NCI-H1930 (cell line): ENCODE results near the gene XPNPEP2.

Experiments
- DNase-seq, 2 experiments: peaks; one replicate each; lab custom pipeline; 2025; lab: John Stamatoyannopoulos, UW

Gene XPNPEP2

DNA sequence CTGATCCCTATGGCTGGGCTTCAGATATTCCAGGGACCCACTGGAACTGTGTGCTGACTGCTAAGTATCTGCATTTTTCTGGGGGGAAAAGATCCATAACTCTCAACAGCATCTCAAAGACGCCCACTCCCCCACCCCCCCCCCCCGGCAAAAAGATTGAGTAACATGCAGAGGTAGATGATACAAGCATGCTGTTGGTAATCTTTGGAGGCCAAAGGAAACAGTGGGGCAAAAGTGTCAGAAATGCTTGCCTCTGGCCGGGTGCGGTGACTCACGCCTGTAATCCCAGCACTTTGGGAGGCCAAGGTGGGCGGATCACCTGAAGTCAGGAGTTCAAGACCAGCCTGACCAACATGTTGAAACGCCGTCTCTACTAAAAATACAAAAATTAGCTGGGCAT, 12.2 kb downstream of the XPNPEP2 start:
- DNase-seq = no peak

DNA sequence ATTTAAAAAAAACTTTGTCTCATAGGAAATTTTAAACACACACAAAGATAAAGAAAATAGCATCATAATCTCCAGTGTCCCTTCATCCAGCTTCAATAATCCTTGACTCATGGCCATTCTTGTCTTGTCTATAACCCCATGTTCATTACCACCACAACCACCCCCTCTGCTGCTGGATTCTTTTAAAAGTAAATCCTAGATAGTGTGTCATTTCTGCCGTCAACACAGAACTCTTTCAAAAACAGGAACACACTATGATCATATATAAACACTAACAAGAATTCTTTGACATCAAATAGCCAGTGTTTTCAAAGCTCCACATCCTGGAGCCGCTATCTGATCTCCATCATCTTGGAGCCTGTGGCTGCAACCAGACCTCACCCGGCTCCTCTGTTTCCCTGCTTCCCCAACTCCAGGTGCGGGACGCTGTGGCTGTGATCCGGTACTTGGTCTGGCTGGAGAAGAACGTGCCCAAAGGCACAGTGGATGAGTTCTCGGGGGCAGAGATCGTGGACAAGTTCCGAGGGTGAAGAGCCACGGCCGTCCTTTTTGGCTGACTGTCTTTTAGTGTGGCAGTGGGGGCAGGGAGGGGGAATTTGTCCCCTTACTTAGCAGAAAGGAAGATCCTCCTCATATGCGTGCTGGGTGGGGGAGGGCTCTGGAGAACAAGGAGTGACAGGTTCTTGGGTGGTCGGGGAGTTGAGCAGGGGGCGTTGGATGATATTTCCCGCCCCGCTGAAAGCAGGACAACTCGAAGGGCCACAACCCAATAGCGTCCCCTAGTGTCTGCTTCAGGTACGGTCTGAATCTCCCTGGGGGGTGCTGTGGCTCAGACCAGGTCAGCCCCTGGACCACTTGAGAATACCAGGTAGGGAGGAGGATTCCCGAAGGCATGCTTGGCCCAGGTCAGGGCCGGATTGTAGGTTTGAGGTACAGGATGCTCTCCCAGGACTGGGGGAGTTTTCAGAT, 15.6 kb downstream of the XPNPEP2 start:
- DNase-seq = no peak

DNA sequence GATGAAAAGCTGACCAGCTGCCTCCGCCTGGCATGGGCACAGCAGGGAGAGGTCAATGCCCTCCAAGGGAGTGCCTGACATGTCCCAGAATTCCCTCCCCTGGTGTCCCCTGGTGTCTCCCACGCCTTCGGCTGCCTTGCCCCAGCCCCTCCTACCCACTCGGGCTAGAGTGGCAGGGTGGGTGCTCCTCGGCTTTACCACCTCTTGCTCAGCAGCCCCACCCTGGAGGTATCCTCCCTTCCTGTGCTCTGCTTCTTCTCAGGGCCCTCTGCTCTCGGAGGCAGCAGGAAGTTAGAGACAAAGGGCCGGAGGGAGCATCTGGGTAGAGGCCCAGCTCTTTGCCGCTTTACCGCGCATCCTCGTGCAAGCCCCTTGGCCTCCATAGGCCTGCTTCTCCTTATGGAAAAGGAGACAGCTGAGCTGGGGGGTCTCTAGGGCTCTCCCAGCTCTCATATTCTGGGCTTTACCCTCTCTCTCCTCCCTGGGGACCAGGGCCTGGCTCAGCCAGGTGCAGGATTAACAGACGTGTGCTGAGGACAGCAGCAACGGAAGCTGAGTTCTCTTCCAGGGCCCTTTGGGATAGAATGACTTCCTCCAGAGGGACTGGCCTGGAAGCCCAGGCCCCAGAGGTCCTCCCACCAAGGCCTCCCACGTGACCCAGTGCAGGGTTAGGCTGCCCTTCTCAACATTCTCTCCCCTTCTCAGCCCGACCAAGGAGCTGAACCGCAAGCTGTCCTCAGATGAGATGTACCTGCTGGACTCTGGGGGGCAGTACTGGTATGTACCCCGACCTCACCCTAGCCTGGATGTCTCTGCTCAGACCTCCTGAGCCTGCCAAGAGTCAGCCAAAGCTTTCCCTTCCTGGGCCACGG, 17.2 kb downstream of the XPNPEP2 start:
- no peak for DNase-seq

DNA sequence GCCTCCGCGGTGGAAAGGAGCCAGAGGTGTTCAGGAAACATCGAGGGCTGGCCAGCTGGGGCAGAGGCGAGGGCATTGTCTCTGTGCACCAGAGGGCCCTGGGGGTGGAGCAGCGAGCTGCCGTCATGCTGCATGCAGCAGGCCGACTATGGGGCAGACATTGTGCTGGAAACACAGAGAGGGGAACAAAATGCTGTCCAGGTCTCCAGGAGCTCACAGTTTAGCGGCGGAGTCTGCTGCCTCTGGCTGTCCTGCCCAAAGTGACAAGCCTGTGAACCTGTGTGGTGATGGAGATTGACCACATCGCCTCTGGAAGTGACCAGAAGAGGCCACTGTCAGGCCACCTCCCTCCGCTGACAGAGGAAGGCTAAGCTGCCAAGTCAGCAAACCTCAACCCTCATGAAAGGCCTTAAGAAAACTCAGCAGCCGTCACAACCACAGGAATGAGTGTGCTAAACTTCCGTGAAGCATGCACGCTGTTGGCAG, 20.8 kb downstream of the XPNPEP2 start:
- DNase-seq = no peak

DNA sequence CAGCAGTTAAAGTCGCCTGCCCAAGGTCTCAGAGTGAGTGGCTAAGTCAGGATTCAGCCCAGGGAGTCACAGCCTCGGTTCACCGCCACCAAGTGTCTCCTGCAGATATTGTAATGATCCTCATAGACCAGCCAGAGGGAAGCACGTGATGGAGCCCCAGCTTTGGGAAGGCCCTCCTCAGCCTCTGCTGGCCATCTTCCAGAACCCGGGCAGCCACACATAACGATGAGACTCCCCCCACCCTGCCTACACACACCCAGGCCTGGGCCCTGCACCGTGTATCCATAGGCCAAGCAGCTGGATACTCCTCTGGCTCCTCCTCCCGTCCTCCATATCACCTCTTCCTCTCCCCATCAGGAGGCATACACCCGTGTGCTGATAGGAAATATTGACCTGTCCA, 21.4 kb downstream of the XPNPEP2 start:
- no peak for DNase-seq

DNA sequence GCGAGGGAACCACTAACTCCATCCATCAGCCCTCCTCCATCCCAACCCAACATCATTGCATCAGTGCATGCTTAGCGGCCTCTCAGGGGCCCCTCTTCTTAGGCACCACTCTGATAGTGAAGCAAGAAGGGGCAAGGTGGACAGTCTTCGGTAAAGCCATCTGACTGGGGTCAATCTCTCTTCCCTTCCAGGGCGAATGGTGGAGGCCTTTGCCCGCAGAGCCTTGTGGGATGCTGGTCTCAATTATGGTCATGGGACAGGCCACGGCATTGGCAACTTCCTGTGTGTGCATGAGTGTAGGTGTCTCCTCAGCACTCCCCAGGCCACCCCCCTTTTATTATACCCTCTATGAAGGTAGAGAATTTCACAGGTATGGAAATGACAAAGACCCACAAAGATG, 22.2 kb downstream of the XPNPEP2 start:
- DNase-seq = no peak

DNA sequence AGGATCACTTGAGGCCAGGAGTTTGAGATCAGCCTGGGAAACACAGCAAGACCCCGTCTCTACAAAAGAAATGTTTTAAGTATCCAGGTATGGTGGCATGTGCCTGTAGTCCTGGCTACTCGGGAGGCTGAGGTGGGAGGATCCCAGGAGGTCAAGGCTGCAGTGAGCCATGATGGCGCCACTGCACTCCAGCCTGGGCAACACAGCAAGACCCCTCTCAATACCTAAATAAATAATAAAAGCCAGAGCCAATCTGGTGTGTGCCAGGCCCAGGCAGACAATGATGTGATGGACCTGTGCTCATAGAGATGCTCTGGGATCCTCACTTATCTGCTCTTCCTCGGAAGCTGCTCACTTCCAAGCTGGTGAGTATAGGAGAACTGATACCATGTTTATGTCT, 22.8 kb downstream of the XPNPEP2 start:
- no peak for DNase-seq

DNA sequence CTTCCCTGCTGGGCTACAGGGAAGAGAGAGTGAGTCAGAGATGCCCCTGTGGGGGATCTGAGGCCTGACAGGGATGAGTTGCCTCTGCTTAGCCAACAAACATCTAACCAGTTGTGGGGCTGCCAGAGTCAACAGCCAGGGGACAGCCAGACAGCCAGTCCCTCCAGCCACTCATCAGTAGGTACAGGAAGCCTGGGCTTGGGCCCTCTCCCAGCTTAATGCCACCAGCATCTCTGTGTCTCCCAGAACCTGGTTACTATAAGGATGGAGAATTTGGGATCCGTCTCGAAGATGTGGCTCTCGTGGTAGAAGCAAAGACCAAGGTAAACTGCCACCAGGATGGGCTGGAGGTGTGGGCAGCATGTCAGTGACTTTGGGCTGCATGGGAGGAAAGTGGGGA, 23.7 kb downstream of the XPNPEP2 start:
- DNase-seq = no peak

DNA sequence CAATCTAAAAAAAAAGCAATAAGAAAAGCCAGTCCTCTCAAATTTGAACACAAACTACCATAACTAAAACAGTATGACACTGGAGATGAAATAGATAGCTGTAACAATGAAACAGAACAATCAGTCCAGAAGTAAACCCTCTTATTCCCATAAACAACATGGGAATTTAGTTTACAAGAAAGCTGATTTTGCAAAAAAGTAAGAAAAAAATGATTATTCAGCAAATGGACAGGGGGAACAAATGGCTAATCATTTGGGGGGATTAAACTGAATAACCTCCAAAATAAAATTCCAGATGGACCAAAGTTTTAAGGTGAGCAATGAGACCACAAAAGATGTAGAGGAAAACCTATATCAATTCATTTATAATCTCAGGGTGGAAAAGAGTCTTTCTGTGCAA, 24.9 kb downstream of the XPNPEP2 start:
- DNase-seq = no peak

DNA sequence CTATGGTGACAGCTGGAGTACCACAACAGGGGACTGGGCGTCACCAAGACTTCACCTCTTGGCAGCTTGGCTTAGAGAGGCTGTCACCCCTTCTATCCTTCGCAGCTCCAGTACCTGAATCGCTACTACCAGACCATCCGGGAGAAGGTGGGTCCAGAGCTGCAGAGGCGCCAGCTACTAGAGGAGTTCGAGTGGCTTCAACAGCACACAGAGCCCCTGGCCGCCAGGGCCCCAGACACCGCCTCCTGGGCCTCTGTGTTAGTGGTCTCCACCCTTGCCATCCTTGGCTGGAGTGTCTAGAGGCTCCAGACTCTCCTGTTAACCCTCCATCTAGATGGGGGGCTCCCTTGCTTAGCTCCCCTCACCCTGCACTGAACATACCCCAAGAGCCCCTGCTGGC, 29.4 kb downstream of the XPNPEP2 start:
- no peak for DNase-seq

DNA sequence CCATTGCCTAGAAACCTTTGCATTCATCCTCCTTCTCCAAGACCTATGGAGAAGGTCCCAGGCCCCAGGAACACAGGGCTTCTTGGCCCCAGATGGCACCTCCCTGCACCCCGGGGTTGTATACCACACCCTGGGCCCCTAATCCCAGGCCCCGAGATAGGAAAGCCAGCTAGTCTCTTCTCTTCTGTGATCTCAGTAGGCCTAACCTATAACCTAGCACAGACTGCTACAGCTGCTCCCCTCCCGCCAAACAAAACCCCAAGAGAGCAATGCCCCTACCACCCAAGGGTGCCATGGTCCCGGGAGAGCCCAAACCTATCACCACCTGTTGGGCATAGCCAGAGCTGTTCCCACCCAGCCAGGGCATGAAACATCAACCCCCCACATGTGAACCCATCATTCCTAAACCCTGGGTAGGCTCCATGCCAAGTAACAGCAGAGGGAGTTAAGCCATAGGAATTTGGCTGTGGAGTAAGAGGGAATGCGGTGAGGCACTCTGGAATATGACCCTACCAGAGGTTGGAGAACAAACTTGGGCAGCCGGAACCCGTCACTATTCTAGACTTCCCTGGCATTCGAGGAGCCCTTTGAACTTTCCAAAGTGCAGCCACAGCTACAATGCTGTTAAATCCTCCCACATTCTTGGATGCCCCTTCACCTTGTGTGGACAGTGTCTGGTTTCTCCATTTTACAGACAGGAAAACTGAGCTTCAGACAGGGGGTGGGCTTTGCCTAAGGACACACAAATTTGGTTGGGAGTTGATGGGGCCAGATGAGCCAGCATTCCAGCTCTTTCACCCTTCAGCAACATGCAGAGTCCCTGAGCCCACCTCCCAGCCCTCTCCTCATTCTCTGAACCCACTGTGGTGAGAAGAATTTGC, 30.0 kb downstream of the XPNPEP2 start:
- DNase-seq = no peak

DNA sequence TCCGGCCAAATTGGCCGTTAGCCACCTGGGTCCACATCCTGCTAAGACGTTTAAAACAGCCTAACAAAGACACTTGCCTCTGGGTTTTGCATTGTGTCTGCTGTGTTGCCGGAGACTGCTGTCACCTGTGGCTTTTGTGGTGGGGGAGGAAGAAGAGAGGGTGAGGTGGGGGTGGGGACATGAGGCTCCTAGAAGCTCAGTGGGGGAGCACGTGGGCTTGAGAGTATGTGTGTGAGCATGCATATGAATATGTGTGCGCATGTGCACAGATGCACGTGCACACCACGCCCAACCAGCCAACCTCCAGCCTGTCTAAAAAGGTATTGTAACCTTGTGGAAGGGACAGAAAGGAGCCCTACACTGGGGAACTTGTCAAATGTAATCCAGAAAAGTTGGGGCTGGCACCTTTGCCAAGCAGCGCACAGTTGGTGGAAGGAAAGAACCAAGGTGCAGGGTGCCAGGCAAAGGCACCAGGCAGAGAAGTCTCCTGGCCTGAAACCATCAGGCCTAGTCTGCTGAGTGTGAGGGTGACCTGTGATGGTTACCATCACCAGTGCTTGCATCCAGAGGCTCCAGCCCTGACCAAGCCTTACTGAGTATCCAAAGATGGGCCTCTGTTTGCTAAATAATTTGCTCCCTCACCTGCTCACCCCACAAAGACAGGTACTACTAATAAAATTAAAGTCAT, 30.8 kb downstream of the XPNPEP2 start:
- no peak for DNase-seq

DNA sequence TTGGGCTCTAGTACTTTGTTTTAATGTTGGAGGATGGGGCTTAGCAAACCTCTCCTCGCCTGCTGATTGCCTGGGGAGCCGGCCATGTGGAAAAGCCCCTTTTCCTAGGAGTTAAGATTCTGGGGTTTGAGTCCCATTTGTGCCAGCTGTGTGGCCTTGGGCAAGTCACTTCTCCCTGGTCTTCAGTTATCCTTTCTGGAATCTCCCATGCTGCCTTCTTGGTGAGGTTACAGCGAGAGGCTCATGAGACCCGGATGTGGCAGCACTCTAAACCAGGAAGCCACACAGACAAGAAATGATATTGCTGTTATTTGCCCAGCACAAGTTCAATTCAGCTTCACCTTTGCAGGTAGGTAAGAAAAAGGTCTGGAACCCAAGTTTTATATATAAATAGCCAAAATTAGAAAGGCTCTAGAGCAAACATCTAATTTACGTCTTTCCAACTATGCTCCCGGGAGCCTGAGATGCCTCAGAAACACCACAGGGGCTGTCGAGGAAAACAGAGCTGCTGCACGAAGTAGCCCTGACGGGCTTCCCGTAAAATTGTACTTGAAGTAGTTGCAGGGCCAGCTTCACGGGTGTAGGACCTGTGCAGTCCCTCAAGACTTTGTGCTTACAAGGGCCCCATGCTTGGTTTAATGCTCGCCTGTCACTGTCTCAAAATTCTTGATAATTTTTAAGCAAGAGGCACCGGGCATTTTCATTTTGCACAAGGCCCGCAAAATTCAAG, 32.7 kb downstream of the XPNPEP2 start:
- no peak for DNase-seq

DNA sequence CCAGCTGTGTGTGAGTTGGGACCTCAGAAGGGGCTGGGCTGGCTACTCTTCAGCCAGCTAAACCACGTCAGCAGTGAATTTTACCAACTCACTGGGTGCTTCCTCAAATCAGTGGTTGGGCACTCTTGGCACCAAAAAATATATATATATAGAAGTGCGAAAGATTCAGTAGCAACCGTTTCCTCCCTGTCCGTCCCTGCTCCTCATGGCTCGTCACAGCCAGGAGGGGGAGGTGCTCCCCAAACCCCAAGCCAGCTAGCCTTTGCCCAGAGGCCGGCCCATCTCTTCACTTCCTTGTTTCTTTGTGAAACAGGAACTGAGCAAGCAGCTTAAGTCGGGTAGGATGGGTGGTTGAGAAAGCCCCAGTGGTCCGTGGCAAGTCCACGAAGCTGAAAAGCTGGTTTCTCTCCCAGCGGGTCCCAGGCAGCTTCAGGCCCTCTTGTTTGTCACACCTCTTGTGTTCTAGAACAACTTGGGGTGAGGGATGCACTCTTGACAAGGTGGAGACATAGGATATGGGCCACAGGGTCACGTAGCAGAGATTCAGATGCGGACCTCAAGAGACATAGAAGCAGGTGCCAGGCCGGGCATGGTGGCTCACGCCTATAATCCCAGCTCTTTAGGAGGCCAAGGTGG, 34.1 kb downstream of the XPNPEP2 start:
- DNase-seq = no peak

DNA sequence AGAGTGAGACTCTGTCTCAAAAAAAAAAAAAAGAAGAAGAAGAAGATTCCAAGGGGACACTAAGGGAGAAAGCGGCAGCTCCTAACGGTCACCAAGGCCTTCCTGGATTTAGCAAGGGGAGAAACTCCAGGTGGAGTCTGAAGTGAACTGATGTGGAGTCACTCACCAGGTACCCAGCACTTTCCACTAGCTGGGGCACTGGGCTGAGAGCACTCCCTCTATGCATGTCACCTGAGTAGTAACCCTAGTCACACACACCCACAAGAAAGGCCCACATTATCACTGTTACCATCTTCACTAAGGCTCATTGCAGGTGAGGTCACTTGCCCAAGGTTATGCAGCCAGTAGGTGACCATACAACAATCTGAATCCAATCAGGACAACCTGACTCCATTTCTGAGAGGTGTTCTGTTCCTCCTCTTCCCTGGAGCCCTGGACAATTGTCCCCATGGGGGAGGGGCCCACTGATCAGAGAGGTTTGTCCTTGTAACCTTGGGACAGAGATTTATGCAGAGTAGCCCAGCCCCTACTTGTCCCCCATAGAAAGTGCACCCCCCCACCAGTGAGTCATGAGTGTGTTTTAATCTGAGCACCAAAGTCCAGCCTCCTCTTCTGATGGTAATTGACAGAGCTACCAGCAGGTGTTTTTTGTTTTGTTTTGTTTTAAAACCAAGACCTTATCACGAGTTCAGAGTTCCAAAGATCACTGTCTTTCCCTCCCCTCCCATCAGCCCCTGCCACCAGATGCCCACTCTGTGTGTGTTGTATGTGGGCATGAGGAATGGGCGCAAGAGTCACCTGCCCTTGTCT, 35.1 kb downstream of the XPNPEP2 start:
- DNase-seq = no peak

DNA sequence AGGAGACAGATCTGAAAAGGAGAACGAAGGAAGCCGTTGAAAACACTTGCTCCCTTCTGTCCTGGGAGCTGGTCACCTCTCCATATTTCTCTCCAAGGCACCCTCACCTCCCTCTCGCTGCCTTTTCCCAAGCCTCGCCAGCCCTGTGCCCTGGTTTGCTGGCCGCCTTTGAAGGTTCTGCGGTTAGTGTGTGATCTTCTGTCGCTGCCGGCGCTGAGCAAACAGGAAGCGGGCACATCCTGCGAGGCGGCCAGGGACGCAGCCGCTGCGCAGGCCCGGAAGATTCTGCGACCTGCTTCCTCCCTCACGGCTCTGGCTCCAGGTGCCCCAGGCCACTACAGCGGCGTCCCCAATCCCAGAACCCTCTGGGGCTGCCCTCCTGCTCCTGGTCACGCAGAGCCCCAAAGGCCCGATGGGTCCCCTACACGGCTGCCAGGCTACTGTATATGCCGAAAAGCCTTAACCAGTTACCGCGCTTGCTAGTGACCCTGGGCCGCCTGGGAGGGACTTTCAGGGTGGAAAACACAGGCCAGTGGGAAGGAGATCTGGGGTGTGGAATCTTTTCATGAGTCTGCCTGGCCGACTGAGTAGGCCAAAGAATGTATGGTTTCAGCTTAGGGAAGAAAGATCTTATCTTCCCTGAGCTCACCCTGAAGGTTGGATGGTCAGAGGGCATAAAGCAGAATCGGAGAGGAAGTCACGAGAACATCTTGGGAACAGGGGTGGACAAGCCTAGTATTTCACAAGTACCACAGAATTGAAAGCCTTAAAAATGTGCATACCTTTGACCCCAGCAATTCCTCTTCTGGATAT, 38.6 kb downstream of the XPNPEP2 start:
- DNase-seq = no peak

DNA sequence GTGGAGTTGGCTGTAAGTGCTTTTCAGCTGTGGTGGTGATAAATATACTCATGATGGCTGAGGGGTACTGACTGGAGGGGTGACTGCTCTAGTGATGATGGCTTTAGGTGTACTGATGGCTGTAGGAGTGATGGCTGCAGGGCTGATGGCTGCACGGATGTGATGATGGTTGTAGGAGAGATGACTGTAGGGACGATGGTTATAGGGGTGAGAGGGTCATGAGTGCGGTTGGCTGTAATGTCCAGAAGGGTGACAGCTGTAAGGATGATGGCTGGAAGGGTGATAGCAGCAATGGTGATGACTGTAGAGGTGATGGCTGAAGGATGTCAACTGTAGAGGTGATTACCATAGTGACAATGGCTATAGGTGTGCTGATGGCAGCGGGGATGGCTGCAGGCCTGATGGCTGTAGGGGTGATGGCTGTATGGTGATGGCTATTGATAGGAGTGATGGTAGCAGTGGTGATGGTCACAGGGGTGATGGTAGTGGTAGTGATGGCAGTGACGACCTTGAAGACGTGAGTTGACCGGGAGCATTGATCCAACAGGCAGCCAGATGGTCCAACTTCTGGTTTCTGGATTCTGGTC, 40.4 kb downstream of the XPNPEP2 start:
- no peak for DNase-seq

DNA sequence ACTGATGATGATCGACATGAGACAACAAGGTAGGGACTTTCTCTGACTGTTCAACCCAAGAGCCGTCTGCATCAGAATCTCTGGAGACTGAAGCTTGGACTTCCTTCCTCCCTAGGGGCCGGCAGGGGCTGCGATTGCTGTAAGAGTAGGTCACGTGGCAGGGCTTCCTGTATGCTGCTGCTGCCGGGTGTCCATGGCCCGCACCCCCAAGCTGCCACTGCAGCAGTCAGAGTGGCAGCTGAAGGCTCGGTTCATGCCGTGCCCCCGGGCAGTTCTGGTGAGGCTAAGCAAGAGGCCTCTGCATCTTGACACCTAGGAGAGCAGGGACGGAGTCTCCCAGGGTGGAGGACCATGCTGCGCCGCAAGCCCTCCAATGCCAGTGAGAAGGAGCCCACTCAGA, 41.0 kb downstream of the XPNPEP2 start, which contains the start of gene SASH3:
TSS of gene SASH3 (plus strand) at position 203 of the 400 bp plus-strand sequence. CDS start at position 352, 149 bp downstream.
- DNase-seq = no peak
